ENCODE results near the gene RPL26.

Gene RPL26

DNA sequence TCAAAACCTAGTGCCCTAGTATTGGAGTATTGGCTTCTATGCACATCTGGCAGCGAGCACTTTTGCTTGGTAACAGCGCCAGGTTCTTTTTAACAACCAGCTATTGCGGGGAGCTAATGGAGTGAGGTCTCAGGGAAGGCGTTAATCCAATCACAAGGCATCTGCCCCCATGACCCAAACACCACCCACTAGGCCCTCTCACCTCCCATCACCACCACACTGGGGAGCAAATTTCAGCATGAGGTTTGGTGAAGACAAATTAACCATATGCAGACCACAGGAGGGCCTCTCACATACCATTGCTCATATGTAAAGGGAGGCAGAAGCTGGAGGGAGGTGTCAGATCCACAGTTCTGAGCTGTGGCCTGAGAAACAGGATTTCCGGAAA lies 44.2 kb downstream of the RPL26 start:
- no peak overlapping the region for H3K4me3 ChIP-seq (ENCODE audit: low read length)
- no peak for DNase-seq (ENCODE audit: low read depth, low spot score)

DNA sequence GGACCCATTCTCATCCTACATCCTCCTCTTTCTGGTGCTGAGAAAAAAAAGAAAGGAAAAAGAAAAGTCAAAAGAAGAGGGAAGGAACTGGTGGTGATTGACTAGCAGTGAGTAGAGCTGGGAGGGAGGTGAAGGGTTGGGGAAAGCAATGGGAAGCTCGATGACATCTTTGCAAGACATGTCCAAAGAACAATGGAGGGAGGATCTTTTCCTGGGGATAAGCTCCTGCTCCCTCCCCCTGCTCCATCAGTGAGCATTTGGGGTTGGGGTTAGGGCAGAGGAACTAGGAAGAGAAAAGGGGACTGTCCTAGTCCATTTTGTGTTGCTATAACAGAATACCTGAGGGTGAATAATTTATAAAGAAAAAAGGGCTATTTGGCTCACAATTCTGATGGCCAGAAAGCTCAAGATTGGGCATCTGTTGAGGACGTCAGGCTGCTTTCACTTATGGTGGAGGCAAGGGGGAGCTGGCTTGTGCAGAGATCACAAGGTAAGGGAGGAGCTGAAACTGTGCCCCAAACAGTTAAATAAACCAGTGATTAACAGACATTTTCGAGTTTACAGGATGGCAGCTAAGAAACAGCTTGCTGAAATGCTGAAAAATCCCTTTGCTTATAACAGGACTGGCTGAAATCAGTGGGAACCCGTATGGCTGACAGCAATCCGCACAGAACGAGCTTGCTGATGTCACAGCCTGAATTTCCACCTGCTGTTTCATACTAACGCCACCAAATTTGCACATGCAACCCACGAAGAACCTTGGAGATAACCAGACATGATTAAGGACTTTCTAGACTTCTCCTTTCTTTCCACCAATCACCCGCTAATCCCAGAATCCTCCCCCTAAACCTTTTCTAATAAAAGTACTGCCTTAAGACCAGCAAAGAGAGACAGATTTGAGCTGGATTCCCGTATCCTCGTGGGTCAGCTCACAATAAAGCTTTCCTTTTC lies 44.9 kb downstream of the RPL26 start:
- no peak for DNase-seq (ENCODE audit: low read depth, low spot score)
- no peak overlapping the region for H3K4me3 ChIP-seq (ENCODE audit: low read length)

- DNase-seq (ENCODE audit: low read depth, low spot score): no peak
- H3K4me3 ChIP-seq (ENCODE audit: low read length): no peak overlapping the region
Measured at GRCh38 chr17:8333281-8333680, 49.7 kb downstream of the RPL26 start.

DNA sequence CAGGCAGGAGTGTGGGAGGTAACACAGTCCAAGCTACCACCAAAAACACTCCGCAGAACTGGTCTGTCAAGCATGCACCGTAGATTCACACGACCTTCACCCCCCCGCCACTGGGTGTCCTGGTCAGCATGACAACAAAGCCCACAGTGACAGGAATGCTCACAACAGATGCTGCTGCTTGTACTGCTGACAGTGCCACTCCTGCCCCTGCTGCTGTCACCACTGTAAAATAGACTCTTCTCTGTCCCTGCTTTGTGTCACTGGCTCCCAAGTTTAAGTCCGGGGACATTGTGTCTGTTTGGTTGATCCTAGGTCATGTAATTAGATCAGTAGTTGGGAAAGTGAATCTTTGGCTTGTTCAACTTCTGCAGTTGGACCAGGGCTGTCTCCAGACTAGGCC lies 50.3 kb downstream of the RPL26 start:
- H3K4me3 ChIP-seq (ENCODE audit: low read length): no peak overlapping the region
- DNase-seq (ENCODE audit: low read depth, low spot score): no peak

- no peak overlapping the region for H3K4me3 ChIP-seq (ENCODE audit: low read length)
- no peak for DNase-seq (ENCODE audit: low read depth, low spot score)
Measured at GRCh38 chr17:8332128-8332527, 50.9 kb downstream of the RPL26 start.

All from Jurkat, Clone E6-1 (cell line).